RCC 7860 (cell line): ENCODE results near the gene EPO.
A peak's percentile ranks its signal among the peaks of the same experiment; 100 is the strongest.

Experiments
- DNase-seq: peaks from one replicate; pipeline ENCODE4 v3.0.0-alpha.2; 2015; ENCODE audit warnings: low spot score
- FAIRE-seq: peaks from 2 replicates; lab custom pipeline; 2012; peaks lifted over from hg19 to GRCh38; lab: Jason Lieb, UNC

The EPO gene

DNA sequence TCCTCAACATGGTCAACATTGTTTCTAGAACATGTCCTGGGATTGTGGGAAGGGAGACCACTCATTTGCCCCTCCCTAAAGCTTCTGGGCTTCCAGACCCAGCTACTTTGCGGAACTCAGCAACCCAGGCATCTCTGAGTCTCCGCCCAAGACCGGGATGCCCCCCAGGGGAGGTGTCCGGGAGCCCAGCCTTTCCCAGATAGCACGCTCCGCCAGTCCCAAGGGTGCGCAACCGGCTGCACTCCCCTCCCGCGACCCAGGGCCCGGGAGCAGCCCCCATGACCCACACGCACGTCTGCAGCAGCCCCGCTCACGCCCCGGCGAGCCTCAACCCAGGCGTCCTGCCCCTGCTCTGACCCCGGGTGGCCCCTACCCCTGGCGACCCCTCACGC is at the start of gene EPO:
Gene EPO, plus strand, starts transcription at position 190 of the 392 bp plus-strand sequence. CDS start 513 bp downstream, outside the sequence.
- FAIRE-seq (no peak), DNase-seq (no peak)

DNA sequence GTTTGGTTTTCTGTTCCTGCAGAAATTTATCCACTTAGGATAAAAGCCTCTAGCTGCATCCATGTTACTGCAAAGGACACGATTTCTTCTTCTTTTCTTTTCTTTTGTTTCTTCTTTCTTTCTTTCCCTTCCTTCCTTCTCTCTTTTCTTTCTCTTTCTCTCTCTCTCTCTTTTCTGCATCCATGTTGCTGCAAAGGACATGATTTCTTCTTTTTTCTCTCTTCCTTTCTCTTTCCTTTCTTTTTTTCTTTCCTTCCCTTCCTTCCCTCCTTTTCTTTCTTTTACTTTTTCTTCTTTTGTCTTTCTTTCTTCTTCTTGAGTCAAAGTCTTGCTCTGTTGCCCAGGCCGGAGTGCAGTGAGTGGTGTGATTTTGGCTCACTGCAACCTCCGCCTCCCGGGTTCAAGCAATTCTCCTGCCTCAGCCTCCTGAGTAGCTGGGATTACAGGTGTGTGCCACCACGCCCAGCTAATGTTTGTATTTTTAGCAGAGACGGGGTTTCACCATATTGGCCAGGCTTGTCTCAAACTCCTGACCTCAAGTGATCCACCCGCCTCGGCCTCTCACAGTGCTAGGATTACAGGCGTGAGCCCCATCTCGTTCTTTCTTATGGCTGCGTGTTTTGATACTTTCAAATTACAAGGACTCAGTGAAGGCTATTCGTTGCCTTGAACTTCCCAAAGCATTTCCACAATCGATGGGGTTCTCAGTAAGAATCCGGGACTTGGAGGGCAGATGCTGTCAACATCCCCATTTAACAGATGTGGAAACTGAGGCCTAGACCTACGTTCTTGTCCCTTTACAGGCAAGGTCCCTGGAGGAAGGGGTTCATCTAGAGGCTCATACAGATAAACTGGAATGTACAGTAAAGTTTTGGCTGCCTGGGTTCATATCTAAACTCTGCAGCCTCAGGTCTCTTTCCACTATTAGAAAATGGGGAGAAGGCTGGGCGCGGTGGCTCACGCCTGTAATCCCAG is 48.6 kb upstream of the EPO start:
- FAIRE-seq: no peak
- DNase-seq: no peak

DNA sequence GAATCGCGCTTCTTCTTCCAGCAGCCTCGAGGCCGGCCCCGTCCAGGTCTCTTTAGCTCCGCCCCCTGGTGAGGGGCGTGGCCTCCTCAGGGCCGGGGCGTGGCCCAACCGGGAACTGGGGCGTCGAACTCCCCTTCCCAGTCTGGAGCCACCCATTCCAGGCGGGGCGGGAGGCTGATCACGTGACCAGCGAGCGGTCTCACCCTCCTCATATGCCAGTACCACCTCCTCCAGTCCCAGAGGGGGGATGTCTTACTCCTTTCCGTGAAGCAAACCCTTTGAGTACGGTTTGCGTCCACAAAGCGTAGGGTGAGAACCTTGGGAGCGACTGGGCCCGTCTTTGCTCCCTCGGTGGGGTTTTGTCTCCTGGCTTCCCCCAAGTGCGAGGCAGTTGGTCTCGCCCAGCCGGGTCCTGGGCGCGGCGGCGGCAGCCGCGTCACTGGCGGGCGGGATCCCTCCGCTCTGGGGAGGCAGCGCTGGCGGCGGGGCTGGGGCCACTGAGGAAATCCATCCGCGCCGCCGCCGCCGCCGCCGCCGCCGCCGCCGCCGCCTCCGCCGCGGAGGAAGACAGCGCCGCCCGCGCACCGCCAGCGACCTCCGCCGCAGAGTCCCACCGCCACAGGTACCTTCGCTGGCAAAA is 46.8 kb upstream of the EPO start, which contains the start of gene GNB2:
Gene GNB2, plus strand, starts transcription at position 439 of the 640 bp plus-strand sequence. CDS start 2,526 bp downstream, outside the sequence.
- peak; percentile 98 for DNase-seq
- peak; percentile 90 for FAIRE-seq

DNA sequence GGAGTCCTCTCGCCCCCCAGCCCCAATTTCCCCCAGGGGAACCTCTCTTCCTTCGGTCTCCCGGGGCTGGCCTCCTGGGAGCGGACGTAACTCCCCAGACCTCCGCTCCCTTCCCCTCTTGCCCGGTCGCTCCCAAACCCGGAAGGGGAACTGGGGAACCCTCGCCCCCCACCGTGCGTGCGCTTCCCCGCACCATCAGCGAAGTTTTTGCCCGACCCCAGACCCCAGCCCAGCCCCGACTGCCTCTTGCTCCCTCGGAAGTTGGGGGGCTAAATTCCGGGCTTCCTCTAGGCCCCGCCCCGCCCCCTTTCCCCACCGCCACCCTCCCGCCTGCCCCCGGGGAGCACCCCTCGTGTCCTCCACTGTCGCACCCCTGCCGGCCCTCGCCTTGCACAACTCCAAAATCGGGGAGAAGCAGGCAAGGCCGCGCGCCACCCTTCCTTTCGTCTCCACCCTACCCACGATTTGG is 46.3 kb upstream of the EPO start:
- FAIRE-seq (no peak), DNase-seq (peak; percentile 11)

DNA sequence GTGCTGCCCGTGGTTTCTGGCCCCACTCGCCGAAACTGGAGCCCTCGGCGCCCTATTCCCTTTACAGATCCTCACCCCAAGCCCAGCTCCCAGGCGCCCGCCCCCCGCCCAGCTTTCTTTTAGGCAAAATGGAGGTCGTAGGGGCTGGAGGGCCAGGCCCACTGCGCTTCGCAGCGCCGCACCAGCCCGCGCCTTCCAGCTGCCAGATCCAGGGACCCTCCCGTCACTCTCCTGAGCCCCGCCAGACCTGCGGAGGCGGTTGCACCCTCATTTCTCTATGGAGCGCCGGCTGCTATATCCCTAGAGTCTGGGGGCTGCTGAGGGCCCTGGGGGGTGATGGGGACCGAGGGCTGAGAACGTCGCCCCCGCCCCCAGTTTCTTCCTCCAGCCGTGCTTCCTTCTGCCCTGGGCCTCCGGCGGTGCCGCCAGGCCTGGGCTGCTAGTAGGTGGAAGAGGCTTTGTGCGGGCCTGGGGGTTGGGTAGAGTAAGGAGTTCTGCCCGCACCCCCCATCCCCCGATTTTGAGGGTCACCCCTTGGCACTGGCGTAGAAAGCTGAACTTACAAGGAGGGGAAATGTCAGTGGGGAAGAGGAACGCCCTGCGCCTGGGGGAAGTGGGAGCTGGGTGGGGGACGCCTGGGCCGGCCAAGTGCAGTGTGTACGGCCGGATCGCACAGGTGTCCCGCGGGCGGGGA is 45.7 kb upstream of the EPO start:
- DNase-seq (no peak), FAIRE-seq (no peak)

DNA sequence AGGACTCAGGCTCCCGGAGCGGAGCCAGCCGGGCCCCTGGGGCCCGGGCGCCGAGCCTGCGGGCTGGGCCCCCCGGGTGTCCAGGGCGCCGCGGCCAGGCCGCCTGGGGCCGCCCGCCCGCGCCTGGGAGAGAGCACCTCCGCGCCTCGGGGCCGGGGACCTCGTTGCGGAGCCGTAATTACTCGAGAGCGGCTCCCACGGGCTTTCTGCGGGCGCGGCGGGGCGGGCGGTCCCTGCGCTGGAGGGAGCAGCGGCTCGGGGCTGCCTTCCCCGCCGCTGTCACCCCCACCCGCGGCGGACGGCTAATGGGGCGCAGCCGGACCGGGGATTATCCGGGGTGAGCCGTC is 45.2 kb upstream of the EPO start:
- no peak for DNase-seq
- no peak for FAIRE-seq

DNA sequence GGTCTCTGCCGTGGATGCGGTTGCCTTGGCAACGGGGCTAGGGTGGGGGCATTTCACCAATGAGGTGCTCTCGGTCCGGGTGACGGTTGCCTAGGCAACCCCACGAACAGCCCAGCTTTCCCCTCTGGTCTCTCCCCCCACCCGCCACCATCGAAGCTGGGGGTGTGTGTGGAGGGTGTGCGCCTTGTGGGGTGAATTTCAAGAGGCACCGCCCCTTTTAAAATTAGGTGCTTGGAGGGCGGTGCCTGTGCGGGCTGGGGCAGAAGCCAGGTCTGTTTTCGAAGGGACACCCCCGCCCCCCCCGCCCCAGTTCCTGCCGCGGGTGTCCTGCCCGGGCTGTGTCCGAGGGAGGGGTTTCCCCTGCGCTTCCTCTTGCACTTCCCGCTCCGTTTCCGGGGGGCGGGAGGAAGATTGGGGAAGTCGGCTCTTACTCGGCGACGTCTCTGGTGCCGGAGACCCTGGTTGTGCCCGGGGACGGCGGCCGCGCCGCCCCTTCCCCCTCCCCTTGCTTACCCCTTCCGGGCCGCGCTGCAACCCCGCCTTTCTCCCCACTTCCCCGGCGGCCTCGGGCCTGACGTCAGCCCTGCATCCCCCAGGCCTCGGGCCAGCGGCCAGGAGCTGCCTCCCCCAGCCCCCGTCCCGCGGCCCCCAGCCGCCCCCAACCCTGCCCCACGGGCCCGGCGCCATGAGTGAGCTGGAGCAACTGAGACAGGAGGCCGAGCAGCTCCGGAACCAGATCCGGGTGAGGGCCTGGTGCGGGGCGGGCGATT is 44.5 kb upstream of the EPO start:
- FAIRE-seq (no peak), DNase-seq (peak; percentile 47)

DNA sequence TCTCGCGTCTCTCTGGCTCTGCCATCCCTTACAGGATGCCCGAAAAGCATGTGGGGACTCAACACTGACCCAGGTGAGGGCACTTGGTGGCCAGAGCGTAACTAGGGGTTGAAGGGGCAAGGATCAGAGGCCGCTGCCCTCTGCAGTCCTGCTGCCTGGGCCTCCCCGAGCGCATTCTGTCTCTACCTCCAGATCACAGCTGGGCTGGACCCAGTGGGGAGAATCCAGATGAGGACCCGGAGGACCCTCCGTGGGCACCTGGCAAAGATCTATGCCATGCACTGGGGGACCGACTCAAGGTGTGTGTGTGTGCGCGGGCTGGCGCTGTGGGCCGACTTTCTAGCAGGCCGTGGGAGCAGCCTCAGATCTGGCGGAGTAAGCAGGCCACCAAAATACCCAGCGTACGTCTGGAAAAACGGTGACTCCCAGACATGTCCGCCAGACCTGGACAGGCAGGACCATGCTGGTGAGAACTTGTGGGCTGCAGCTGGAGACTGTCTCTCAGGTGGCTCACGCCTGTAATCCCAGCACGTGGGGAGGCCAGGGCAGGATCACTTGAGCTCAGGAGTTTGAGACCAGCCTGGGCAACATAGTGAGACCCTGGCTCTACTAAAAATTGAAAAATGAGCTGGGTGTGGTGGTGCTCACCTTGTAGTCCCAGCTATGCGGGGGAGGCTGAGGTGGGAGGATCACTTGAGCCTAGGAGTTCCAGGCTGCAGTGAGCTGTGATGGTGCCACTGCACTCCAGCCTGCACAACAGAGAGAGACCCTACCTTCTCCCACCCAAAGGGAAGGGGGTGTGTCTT is 43.6 kb upstream of the EPO start:
- FAIRE-seq (no peak), DNase-seq (no peak)

DNA sequence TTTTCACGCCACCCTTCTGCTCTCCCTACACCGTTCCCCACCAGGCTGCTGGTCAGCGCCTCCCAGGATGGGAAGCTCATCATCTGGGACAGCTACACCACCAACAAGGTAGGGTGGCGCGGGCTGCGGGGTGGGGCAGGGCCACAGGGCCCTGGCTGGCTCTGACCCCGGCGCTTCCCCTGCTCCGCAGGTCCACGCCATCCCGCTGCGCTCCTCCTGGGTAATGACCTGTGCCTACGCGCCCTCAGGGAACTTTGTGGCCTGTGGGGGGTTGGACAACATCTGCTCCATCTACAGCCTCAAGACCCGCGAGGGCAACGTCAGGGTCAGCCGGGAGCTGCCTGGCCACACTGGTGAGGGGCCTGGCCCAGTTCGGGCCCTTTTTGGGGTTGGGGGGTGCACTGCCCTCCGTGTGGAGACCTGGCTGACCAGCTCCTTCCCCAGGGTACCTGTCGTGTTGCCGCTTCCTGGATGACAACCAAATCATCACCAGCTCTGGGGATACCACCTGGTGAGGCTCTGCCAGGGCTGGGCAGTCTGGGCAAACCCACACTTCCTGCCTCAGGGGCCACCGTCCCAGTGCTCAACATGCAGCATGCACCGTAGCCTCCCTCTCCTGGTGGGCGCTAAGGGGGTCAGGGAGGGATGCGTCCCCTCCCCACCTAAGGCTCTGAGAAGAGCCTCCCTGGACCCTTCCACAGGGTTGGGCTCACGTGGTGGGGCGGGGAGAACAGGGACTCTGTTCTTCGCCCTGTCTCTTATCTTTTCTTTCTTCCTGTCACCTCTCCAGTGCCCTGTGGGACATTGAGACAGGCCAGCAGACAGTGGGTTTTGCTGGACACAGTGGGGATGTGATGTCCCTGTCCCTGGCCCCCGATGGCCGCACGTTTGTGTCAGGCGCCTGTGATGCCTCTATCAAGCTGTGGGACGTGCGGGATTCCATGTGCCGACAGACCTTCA is 42.7 kb upstream of the EPO start:
- FAIRE-seq: no peak

DNA sequence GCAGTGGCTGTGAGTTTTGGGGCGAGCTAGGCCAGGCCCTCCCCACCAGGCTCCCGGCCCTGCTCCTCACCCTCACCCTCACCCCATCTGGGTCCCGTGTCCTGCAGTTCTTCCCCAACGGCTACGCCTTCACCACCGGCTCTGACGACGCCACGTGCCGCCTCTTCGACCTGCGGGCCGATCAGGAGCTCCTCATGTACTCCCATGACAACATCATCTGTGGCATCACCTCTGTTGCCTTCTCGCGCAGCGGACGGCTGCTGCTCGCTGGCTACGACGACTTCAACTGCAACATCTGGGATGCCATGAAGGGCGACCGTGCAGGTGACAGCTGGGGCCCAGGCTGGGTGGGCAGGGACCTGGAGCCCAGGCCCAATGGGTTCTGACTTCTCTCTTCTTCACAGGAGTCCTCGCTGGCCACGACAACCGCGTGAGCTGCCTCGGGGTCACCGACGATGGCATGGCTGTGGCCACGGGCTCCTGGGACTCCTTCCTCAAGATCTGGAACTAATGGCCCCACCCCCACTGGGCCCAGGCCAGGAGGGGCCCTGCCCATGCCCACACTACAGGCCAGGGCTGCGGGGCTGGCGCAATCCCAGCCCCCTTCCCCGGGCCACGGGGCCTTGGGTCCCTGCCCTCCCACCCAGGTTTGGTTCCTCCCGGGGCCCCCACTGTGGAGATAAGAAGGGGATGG is 41.8 kb upstream of the EPO start:
- FAIRE-seq (no peak), DNase-seq (no peak)

More for the DNA sequence above, 42.7 kb upstream of the EPO start:
- DNase-seq: no peak

DNA sequence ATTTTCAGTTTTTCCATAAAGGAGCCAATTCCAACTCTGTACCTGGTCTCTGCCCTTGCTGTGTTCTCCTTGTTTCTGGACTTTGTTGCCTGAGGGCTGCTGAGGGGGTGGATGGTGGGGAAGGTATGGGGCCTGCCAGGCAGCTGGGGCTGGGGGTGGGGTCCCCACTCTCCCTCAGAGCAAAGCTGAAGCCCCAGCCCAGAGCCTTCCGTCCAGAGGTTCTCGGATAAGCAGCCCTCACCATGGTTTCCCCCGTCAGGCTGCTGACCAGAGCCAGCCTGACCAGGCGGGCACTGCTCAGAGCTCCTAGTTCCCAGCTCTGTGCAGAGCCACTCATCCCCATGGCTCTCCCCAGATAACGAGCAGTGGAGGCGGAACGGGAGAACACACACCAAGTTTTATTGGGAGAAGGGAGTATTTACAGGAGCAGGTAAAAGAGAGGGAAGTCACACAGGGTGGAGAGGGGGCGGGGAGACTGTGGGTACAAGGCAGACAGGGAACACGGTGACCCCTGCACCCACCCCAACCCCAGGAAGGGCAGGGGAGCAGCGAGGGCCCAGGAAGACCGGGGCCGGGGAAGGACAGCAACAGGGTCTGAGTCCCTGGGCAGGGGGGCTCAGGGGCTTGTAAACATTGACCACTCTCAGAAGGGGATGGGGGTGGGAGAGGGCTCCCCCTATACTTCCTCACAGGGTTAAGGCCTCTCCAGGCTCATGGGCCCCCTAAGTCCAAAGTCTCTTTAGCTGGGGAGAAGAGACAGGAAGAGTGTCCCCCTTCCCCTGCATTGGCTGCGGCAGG is 40.9 kb upstream of the EPO start:
- DNase-seq: no peak
- FAIRE-seq: no peak

DNA sequence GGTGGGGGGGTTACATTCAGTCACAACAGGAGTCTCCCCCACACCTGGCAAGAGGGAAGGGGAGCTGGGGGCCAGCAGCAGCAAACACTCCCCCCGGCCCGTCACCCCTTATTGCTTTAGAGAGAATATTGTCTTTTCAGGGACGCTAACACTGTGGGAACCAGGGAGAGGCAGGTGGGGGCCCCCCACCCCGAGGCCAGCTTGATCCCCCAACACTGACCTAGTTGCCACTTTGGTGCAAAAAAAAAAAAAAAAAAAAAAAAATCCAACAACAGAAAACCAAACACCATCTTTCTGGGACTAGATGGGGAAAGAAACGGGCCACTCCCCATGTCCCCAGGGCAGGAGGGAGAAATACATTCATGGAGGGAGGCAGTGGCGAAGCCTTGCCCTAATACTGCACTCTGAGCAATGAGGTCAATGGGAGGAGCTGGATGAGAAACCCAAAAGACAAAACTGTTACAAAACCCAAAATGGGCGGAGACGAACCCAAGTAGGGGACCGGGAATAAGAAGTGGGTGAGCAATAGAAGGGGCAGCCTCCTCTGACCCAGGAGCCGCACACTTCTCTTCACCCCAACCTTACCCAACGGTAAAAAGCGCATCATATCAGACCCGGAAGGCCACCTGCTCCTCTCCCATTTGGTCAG is 40.2 kb upstream of the EPO start:
- no peak for FAIRE-seq
- no peak for DNase-seq

DNA sequence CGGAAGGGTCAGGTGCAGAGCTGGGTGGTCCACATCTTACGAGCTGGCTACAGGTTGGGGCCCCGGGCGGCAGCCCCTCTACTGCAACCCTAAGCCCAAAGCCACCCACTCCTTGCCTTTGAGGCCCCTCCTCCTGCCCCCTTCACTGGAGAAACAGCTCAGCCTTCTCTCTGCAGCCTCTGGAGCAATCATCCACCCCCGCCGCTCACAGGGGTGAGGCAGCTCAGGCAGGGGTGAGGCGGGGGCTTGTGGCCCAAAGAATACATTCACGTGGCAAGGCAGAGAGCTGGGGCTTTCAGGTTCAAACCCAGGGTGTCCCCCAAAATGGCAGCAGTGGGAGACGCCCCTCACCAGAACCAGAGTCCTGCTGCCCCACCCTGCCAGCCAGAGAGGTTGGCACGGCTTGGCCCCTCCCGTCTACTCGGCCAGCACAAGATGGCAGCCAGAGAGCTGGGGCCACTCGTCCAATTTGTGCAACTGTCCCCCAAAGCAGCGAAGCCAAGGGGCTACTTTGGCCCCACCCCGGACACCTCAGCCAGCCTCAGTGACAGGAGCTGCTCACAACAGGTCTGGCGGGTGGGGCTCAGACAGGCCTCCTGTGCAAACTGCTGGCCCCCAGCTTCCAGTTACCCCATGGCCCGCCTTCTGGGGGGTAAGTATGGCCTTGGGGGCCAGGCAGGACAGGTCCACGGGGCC is 39.5 kb upstream of the EPO start:
- FAIRE-seq: no peak
- DNase-seq: no peak

DNA sequence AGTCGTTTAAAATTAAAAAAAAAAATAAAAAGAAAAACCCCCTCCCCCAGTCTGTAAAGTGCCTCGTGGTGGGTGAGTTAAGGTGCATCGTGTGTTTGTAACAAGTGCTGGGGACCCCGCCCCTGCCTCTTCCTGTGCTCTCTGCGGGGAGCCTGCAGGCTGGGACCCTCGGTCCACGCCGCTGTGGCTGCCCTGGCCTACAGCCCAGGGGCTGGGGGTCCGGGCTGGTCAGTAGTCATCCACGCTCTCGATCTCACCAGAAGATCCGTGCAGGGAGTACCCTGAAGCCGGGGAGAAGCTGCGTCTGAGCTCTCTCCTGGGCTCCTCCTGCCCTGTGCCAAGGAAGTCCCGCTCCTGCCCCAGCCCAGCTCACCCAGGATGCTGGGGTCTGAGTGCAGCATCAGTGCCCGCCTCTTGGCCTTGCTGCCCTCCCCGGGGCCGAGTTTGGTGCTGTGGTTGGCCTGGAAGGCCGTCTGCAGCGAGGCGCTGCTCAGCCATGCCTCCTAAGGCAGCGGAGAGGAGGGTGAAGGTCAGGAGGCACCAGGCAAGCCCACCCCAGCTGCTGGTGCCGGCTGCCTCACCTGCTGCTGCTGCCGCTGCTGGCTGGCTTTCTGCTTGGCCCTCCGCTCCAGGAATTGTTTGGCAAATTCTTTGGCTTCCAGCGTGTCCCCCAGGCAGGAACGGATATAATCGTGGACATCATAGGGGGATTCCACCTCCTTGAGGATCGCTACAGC is 38.6 kb upstream of the EPO start:
- DNase-seq (no peak), FAIRE-seq (no peak)

DNA sequence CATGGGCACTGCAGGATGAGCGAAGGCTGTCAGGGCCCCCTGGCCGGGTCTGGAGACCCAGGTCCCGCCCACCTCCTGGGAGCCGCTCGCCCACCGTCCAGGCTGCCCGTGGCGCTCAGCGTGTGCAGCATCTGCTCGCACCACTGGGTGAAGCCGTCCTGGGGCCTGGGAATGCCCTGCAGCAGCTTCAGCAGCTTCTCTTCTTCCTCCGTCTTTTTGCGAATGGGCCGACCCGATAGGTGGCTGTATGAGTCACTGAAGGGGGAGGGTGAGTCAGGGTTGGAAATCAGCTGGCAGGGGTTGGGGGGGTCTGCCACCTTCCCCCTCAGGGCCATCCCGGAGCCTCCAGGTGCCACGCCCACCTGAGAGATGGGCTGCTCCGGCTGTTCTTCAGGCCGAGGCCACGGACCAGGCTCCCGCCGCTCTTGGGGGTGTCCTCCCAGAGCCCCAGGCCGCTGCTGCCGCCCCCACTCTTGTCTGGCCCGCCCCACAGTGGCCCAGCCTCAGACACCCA is 38.0 kb upstream of the EPO start:
- DNase-seq (no peak), FAIRE-seq (no peak)
